A549 (cell line): ENCODE results near the gene CDK7. TPM values are rescaled to one million over a fixed set of nuclear protein-coding genes. Genes with fewer than 3 reads are reported as not detected.
A peak's percentile ranks its signal among the peaks of the same experiment; 100 is the strongest.

Experiments used
- ATAC-seq, 2 experiments: fragments of 200-7000 bp in 1 of 2; fragments of >200 bp in 1 of 2; cut with Nextera tagmentation in 1 of 2; cut with Tn5 transposase in 1 of 2; 3 replicates each; pipeline versions ENCODE4 v1.8.0 to v1.9.1; 2018 to 2020; ENCODE audit warnings: mild to moderate bottlenecking in 1 of 2, moderate library complexity in 1 of 2
- CTCF ChIA-PET: fragments of 300-600 bp; sonication (Branson Sonifier 250); formaldehyde crosslinking; extraction: SDS; loops from one replicate; lab custom pipeline; 2021; ENCODE audit warnings: antibody characterized with exemption, inconsistent platforms; lab: Yijun Ruan, JAX
- POLR2A ChIA-PET: fragments of 350-600 bp; formaldehyde crosslinking; extraction: SDS; loops from one replicate; lab custom pipeline; 2021; ENCODE audit warnings: antibody characterized with exemption, inconsistent platforms; lab: Yijun Ruan, JAX
- DNase-seq, 2 experiments: peaks; one replicate each; pipeline versions ENCODE4 v3.0.0 to v3.0.0-alpha.2; 2011 to 2016; ENCODE audit warnings: low read depth in 1 of 2, low spot score in 1 of 2
- FAIRE-seq: peaks from 2 replicates; lab custom pipeline; 2011; peaks lifted over from hg19 to GRCh38; lab: Jason Lieb, UNC
- H3K27ac ChIP-seq, 2 experiments: fragments of >200 bp; sonication (Bioruptor Twin); formaldehyde crosslinking; 3 replicates each; pipeline ENCODE4 v1.5.1; 2016 to 2017
- H3K4me1 ChIP-seq: fragments of >200 bp; sonication (Bioruptor Twin); formaldehyde crosslinking; 3 replicates; pipeline ENCODE4 v1.6.1; 2016
- H3K4me2 ChIP-seq: fragments of >200 bp; sonication (Bioruptor Twin); formaldehyde crosslinking; 3 replicates; pipeline ENCODE4 v1.6.1; 2016
- H3K4me3 ChIP-seq: fragments of >200 bp; sonication (Bioruptor Twin); formaldehyde crosslinking; 3 replicates; pipeline ENCODE4 v1.5.1; 2016
- H3K9me3 ChIP-seq: fragments of >200 bp; sonication (Bioruptor Twin); formaldehyde crosslinking; 3 replicates; pipeline ENCODE4 v1.6.1; 2016
- BCL3 ChIP-seq: fragments of >200 bp; sonication (Bioruptor Twin); formaldehyde crosslinking; IDR thresholded peaks from 3 replicates; pipeline ENCODE4 v1.6.1; 2016
- BHLHE40 ChIP-seq: IDR thresholded peaks from 2 replicates; pipeline ENCODE4 v1.6.1; 2012; ENCODE audit warnings: low read depth, low read length, inconsistent platforms
- CHD4 ChIP-seq: fragments of 200-600 bp; sonication (generic); IDR thresholded peaks from 2 replicates; pipeline ENCODE4 v1.6.1; 2016; ENCODE audit warnings: antibody characterized with exemption, mild to moderate bottlenecking, borderline replicate concordance
- FOSL2 ChIP-seq, 2 experiments: fragments of 450-650 bp in 1 of 2; fragments of >200 bp in 1 of 2; sonication (Bioruptor Twin) in 1 of 2; formaldehyde crosslinking; IDR thresholded peaks; 2 replicates each; pipeline versions ENCODE4 v1.5.0 to v1.6.1; 2016 to 2020; ENCODE audit warnings: mild to moderate bottlenecking in 1 of 2, moderate library complexity in 1 of 2
- HOXB13 ChIP-seq: fragments of 250-450 bp; sonication (Bioruptor Pico); IDR thresholded peaks from 2 replicates; pipeline ENCODE4 v1.5.0; 2020; ENCODE audit warnings: low read depth, mild to moderate bottlenecking, moderate library complexity
- JUN ChIP-seq, 2 experiments: fragments of >200 bp; sonication (Bioruptor Twin); formaldehyde crosslinking; IDR thresholded peaks; 2 replicates in 1 of 2; 3 replicates in 1 of 2; pipeline ENCODE4 v1.6.1; 2016 to 2017
- KDM1A ChIP-seq: fragments of 200-600 bp; sonication (generic); IDR thresholded peaks from 2 replicates; pipeline ENCODE4 v1.6.1; 2016; ENCODE audit warnings: low read depth, mild to moderate bottlenecking
- KDM5A ChIP-seq: fragments of 200-600 bp; sonication (generic); IDR thresholded peaks from 2 replicates; pipeline ENCODE4 v1.6.1; 2016; ENCODE audit warnings: antibody characterized with exemption, mild to moderate bottlenecking
- RAD21 ChIP-seq, 2 experiments: fragments of >200 bp in 1 of 2; sonication (Bioruptor Twin) in 1 of 2; formaldehyde crosslinking in 1 of 2; IDR thresholded peaks in 1 of 2; conservative IDR thresholded peaks in 1 of 2; 2 replicates in 1 of 2; 3 replicates in 1 of 2; pipeline ENCODE4 v1.6.1; 2012 to 2018; ENCODE audit warnings: inconsistent platforms in 1 of 2
- RCOR1 ChIP-seq: fragments of 150-350 bp; IDR thresholded peaks from 2 replicates; pipeline ENCODE4 v1.6.1; 2014; ENCODE audit warnings: antibody characterized with exemption, low read length, low read depth
- REST ChIP-seq: fragments of 200-600 bp; sonication (generic); IDR thresholded peaks from 2 replicates; pipeline ENCODE4 v1.6.1; 2016; ENCODE audit warnings: antibody characterized with exemption, mild to moderate bottlenecking, moderate library complexity
- RNF2 ChIP-seq: fragments of 200-600 bp; sonication (generic); IDR thresholded peaks from 2 replicates; pipeline ENCODE4 v1.6.1; 2016; ENCODE audit warnings: low read depth, mild to moderate bottlenecking, antibody characterized with exemption, moderate library complexity, borderline replicate concordance
- TP53 ChIP-seq: fragments of 250-450 bp; sonication (Bioruptor Pico); IDR thresholded peaks from 2 replicates; pipeline ENCODE4 v1.5.0; 2021; ENCODE audit warnings: mild to moderate bottlenecking, moderate library complexity
- USF2 ChIP-seq: fragments of 450-650 bp; IDR thresholded peaks from 2 replicates; pipeline ENCODE4 v1.6.1; 2014; ENCODE audit warnings: antibody characterized with exemption
- ZFP36 ChIP-seq: fragments of 450-650 bp; IDR thresholded peaks from 2 replicates; pipeline ENCODE4 v1.6.1; 2014; ENCODE audit warnings: borderline replicate concordance; ENCODE audit not compliant: partially characterized antibody
- WGBS: methylation state at CpG from one replicate; pipeline ENCODE4 v1.1.6; 2017; ENCODE audit errors: missing lambda C conversion rate; 5-methylcytosine and 5-hydroxymethylcytosine counted together
- polyA plus RNA-seq, 4 experiments: library from polyadenylated mRNA; depleted of rRNA in 3 of 4; stranded (reverse); fragments of >200 nt; fragmentation: RNase III in 1 of 4; extraction: RNeasy Plus Mini Kit Qiagen cat#74134 plus additional on column Dnase treatment in 1 of 4; gene quantifications; 2 replicates in 3 of 4; 3 replicates in 1 of 4; pipeline ENCODE4 v1.2.3, GENCODE V29; 2011 to 2017
- TF ChIP-seq, protein P1 (sequence below): IDR thresholded peaks from 2 replicates; pipeline ENCODE4 v1.6.1; 2012
- TF ChIP-seq, protein P2 (sequence below): fragments of >200 bp; sonication (Bioruptor Twin); formaldehyde crosslinking; IDR thresholded peaks from 2 replicates; pipeline ENCODE4 v1.6.1; 2016

Gene CDK7
- polyA plus RNA-seq, 2 of the 4 experiments (the other 2 are of a cell fraction) = 63.6 to 118 TPM

DNA sequence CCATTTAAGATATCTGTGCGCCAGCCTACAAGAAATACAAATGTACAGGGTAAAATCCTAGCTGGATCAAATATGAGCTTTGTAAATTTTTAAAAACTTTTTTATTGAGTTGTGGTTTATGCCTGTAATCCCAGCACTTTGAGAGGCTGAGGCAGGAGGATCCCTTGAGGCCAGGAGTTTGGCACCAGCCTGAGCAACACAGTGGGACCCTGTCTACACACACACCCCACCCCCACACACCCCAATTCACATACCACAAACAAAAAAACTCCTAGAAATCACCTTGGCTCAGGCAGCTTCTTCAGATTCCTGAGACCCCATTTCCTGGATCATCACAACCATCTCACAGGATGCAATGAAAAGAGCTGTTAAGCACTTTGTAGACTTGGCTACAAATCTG is 46.4 kb downstream of the CDK7 start (continued):
- TF ChIP-seq USF2 (no peak), KDM1A (no peak)

GRCh38 chr5:69284203-69284602 is 49.5 kb downstream of the CDK7 start:
- 84% methylated on average over 2 of the region's 2 CpGs for whole genome bisulfite sequencing

GRCh38 chr5:69285448-69286116 is 50.9 kb downstream of the CDK7 start:
- ChIA-PET POLR2A (no interaction called here), CTCF (interaction anchor here (1.0 to 1.2 kb wide), 4 partner anchors 9 to 242 kb away, joined by 3 read pairs; no protein-coding TSS in a partner anchor)
- no peaks in the 10 kb centered on the region for H3K9me3 ChIP-seq
- no peak overlapping the region for H3K4me2 ChIP-seq
- H3K4me1 ChIP-seq = no peaks in the 10 kb centered on the region
- H3K4me3 ChIP-seq = no peak overlapping the region
- H3K27ac ChIP-seq = no peak overlapping the region
- FAIRE-seq = no peak
- peak in 1 of 2 experiments; percentile 39; a peak in 3 of 6 replicates for ATAC-seq
- DNase-seq = no peak
- 89% methylated on average over 5 of the region's 5 CpGs for WGBS
- TF ChIP-seq BCL3 = no peak

More at GRCh38 chr5:69284203-69284602, 49.5 kb downstream of the CDK7 start:
- H3K9me3 ChIP-seq = no peaks in the 10 kb centered on the region
- DNase-seq (no peak), ATAC-seq (no peak), FAIRE-seq (no peak)
- no peak overlapping the region for H3K4me3 ChIP-seq
- TF ChIP-seq, protein P1, sequence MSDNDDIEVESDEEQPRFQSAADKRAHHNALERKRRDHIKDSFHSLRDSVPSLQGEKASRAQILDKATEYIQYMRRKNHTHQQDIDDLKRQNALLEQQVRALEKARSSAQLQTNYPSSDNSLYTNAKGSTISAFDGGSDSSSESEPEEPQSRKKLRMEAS = no peak
- TF ChIP-seq KDM5A = no peak
- no peak overlapping the region for H3K27ac ChIP-seq
- no peak overlapping the region for H3K4me2 ChIP-seq
- ChIA-PET POLR2A (no interaction called here), CTCF (interaction anchor here (1.0 to 1.2 kb wide), 2 partner anchors 8 to 241 kb away, joined by 3 read pairs; no protein-coding TSS in a partner anchor)
- no peaks in the 10 kb centered on the region for H3K4me1 ChIP-seq

DNA sequence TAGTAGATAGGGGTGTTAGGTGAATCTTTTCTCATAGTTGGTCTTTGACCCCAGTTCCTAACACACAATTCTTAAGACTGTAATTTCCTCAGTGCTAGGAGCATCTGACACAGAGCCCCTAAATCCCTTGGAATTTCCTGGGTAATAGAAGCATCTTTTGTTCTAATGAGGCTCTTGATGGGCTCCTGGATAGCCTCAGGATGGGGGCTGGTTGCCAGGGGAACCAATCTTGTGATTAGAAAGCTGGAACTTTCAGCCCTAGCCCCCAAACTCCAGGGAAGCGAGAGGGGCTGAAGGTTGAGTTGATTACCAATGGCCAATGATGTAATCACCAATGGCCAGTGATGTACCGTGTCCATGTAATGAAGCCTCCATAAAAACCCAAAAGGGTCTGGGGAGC is 53.4 kb downstream of the CDK7 start:
- DNase-seq = no peak
- ChIA-PET CTCF (interaction anchor here (0.6 to 1.8 kb wide), 5 partner anchors 10 to 187 kb away, joined by 3 to 7 read pairs (median 4); no protein-coding TSS in a partner anchor), POLR2A (interaction anchor here (0.7 kb wide), 1 partner anchor 80 kb away, joined by 3 read pairs; no protein-coding TSS in a partner anchor)
- H3K27ac ChIP-seq = no peak overlapping the region
- 65% methylated on average over 2 of the region's 2 CpGs for WGBS
- TF ChIP-seq TP53 (CRISPR knock-in tag) = no peak
- TF ChIP-seq, protein P2, sequence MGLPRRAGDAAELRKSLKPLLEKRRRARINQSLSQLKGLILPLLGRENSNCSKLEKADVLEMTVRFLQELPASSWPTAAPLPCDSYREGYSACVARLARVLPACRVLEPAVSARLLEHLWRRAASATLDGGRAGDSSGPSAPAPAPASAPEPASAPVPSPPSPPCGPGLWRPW = no peak
- TF ChIP-seq KDM5A = no peak
- TF ChIP-seq JUN (IDR thresholded peaks at IDR 0.05) = no peak
- no peak for TF ChIP-seq RAD21 (conservative IDR thresholded peaks at IDR 0.05 in 1 of 2, IDR thresholded peaks at IDR 0.05 in 1 of 2)
- no peak for TF ChIP-seq HOXB13 (CRISPR knock-in tag)
- TF ChIP-seq, protein P1 = no peak
- TF ChIP-seq RNF2 = no peak
- H3K9me3 ChIP-seq = no peaks in the 10 kb centered on the region
- H3K4me2 ChIP-seq = no peak overlapping the region
- ATAC-seq = no peak
- no peak for FAIRE-seq
- H3K4me1 ChIP-seq = no peaks in the 10 kb centered on the region
- no peak overlapping the region for H3K4me3 ChIP-seq

- Histone ChIP-seq H3K4me2 (no peak overlapping the region), H3K4me3 (no peak overlapping the region), H3K27ac (no peak overlapping the region), H3K9me3 (no peaks in the 10 kb centered on the region), H3K4me1 (no peaks in the 10 kb centered on the region)
- ChIA-PET CTCF (interaction anchor here (0.6 to 1.8 kb wide), 5 partner anchors 11 to 188 kb away, joined by 3 to 7 read pairs (median 4); no protein-coding TSS in a partner anchor), POLR2A (no interaction called here)
- no peak for DNase-seq
- FAIRE-seq = no peak
- ATAC-seq = no peak
- 100% methylated on average over 1 of the region's 1 CpG for WGBS
- TF ChIP-seq FOSL2 (IDR thresholded peaks at IDR 0.05) (no peak), FOSL2 (CRISPR knock-in tag; IDR thresholded peaks at IDR 0.05) (no peak), REST (no peak), CHD4 (no peak), BHLHE40 (no peak), RNF2 (no peak), ZFP36 (no peak), RCOR1 (no peak)
Observed at GRCh38 chr5:69288688-69289087, 54.0 kb downstream of the CDK7 start.
